Uterus (tissue), 2 donors: Measurements from ENCODE around the gene ERICH3.

Experiments
- POLR2A ChIP-seq, 2 donors: fragments of 450-650 bp; IDR thresholded peaks; one replicate each; pipeline ENCODE4 v1.6.1; 2016; ENCODE audit warnings: antibody characterized with exemption in 2 of 2, mild to moderate bottlenecking in 1 of 2, moderate library complexity in 1 of 2
- TF ChIP-seq, protein P1 (sequence below), 4 experiments: fragments of 200-600 bp in 2 of 4; fragments of 450-650 bp in 2 of 4; sonication (generic) in 2 of 4; IDR thresholded peaks; one replicate each; pipeline ENCODE4 v1.5.1; 2016 to 2019; ENCODE audit warnings: antibody characterized with exemption in 4 of 4, mild to moderate bottlenecking in 2 of 4, moderate library complexity in 1 of 4

DNA sequence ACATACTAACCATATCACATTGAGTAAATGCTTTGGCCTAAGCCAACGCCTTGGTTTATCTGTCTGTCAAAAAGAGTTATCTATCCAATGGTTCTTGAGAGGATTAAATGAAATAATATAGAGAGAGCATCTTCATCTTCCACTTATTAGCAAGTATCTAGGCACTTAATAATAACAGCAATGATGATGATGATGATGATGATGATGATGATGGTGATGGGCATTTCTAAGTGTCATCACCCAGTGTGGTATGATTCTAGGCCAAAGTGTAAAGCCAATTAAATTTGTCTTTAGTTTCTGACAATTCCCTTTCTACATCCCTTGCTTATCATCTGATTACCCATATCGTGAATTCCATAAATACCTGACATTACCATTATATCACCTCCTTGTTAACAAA, 95.5 kb downstream of the ERICH3 start:
- TF ChIP-seq, protein P1, sequence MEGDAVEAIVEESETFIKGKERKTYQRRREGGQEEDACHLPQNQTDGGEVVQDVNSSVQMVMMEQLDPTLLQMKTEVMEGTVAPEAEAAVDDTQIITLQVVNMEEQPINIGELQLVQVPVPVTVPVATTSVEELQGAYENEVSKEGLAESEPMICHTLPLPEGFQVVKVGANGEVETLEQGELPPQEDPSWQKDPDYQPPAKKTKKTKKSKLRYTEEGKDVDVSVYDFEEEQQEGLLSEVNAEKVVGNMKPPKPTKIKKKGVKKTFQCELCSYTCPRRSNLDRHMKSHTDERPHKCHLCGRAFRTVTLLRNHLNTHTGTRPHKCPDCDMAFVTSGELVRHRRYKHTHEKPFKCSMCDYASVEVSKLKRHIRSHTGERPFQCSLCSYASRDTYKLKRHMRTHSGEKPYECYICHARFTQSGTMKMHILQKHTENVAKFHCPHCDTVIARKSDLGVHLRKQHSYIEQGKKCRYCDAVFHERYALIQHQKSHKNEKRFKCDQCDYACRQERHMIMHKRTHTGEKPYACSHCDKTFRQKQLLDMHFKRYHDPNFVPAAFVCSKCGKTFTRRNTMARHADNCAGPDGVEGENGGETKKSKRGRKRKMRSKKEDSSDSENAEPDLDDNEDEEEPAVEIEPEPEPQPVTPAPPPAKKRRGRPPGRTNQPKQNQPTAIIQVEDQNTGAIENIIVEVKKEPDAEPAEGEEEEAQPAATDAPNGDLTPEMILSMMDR (IDR thresholded peaks at IDR 0.05) = no peak
- no peak for TF ChIP-seq POLR2A (IDR thresholded peaks at IDR 0.05)
